HL-60 (cell line): ENCODE measurements around the gene PATE2.

Experiments used
- CTCF ChIP-seq: IDR thresholded peaks from one replicate; pipeline ENCODE4 v1.5.1; 2011; ENCODE audit warnings: low read length, control low read depth, inconsistent platforms; ENCODE audit not compliant: insufficient read depth
- GABPA ChIP-seq: IDR thresholded peaks from 2 replicates; pipeline ENCODE4 v1.6.1; 2012; ENCODE audit warnings: low read depth
- POLR2AphosphoS5 ChIP-seq: IDR thresholded peaks from 2 replicates; pipeline ENCODE4 v1.6.1; 2012; ENCODE audit warnings: low read depth
- SPI1 ChIP-seq: IDR thresholded peaks from 2 replicates; pipeline ENCODE4 v1.6.1; 2012; ENCODE audit warnings: low read depth, mild to moderate bottlenecking, borderline replicate concordance
- TF ChIP-seq, protein P1 (sequence below): IDR thresholded peaks from 2 replicates; pipeline ENCODE4 v1.6.1; 2012; ENCODE audit warnings: low read depth; ENCODE audit not compliant: insufficient replicate concordance

DNA sequence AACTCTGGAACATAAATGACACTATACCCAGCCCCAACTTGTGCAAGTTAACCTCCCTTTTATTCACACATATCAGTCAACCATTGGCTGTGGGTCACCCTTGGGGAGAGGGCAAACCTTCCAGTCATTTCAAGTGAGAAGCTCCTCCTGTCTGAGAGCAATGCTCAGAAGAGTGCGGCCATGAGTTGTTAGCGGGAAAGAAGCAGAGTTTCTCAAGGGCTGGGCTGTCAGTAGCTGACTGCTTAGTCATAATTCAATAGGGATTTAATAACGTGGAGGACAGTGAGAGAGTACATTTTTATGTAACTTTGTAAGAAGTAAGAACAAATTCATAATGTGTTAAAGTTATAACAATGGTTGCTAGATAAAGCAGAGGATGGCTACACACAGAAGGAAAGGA lies 5.1 kb downstream of the PATE2 start:
- no peak for TF ChIP-seq CTCF
- TF ChIP-seq, protein P1, sequence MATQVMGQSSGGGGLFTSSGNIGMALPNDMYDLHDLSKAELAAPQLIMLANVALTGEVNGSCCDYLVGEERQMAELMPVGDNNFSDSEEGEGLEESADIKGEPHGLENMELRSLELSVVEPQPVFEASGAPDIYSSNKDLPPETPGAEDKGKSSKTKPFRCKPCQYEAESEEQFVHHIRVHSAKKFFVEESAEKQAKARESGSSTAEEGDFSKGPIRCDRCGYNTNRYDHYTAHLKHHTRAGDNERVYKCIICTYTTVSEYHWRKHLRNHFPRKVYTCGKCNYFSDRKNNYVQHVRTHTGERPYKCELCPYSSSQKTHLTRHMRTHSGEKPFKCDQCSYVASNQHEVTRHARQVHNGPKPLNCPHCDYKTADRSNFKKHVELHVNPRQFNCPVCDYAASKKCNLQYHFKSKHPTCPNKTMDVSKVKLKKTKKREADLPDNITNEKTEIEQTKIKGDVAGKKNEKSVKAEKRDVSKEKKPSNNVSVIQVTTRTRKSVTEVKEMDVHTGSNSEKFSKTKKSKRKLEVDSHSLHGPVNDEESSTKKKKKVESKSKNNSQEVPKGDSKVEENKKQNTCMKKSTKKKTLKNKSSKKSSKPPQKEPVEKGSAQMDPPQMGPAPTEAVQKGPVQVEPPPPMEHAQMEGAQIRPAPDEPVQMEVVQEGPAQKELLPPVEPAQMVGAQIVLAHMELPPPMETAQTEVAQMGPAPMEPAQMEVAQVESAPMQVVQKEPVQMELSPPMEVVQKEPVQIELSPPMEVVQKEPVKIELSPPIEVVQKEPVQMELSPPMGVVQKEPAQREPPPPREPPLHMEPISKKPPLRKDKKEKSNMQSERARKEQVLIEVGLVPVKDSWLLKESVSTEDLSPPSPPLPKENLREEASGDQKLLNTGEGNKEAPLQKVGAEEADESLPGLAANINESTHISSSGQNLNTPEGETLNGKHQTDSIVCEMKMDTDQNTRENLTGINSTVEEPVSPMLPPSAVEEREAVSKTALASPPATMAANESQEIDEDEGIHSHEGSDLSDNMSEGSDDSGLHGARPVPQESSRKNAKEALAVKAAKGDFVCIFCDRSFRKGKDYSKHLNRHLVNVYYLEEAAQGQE: no peak
- no peak for TF ChIP-seq GABPA
- TF ChIP-seq POLR2AphosphoS5: no peak
- no peak for TF ChIP-seq SPI1
